Measurements from ENCODE around the gene PACRG.

DNA sequence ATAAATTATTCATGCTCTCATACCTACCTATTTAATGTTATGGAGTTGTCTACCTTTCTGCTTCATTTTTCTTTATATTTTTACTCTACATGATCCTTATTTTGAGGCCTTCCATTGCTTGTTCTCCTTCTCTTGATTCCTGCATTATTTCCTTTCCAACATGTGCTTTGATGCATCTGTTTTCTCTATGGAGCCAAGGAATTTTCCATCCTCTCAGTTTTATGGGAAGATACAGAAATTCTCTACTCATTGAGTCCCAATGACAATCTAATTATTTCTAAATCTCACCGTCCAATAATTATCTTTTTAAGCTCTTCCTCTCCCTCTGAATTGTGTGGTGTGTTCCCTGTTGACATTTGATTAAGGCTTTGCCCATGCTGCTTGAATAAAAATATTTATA, 136.0 kb downstream of the PACRG start:
- TF ChIP-seq, protein P1, sequence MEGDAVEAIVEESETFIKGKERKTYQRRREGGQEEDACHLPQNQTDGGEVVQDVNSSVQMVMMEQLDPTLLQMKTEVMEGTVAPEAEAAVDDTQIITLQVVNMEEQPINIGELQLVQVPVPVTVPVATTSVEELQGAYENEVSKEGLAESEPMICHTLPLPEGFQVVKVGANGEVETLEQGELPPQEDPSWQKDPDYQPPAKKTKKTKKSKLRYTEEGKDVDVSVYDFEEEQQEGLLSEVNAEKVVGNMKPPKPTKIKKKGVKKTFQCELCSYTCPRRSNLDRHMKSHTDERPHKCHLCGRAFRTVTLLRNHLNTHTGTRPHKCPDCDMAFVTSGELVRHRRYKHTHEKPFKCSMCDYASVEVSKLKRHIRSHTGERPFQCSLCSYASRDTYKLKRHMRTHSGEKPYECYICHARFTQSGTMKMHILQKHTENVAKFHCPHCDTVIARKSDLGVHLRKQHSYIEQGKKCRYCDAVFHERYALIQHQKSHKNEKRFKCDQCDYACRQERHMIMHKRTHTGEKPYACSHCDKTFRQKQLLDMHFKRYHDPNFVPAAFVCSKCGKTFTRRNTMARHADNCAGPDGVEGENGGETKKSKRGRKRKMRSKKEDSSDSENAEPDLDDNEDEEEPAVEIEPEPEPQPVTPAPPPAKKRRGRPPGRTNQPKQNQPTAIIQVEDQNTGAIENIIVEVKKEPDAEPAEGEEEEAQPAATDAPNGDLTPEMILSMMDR (IDR thresholded peaks at IDR 0.05), result no peak
- TF ChIP-seq POLR2A (IDR thresholded peaks at IDR 0.05), result no peak
